Panc1 (cell line): ENCODE data around the gene CCL25. TPM values are rescaled to one million over a fixed set of nuclear protein-coding genes. Genes with fewer than 3 reads are reported as not detected.

Experiments
- ATAC-seq: fragments of 200-7000 bp; cut with Tn5 transposase; 2 replicates; pipeline ENCODE4 v1.9.1; 2020; ENCODE audit warnings: mild to moderate bottlenecking, moderate library complexity
- BruUV-seq: library from RNA; stranded (reverse); fragments of 400-500 nt; replicated peaks from 2 replicates; lab custom pipeline; 2021; lab: Mats Ljungman, UMichigan
- CTCF ChIA-PET: fragments of 300-600 bp; sonication (Branson Sonifier 250); formaldehyde crosslinking; loops from one replicate; lab custom pipeline; 2022; ENCODE audit warnings: antibody characterized with exemption; lab: Charles Lee
- POLR2A ChIA-PET: fragments of 300-600 bp; sonication (Branson Sonifier 250); formaldehyde crosslinking; loops from one replicate; lab custom pipeline; 2022; ENCODE audit warnings: antibody characterized with exemption; lab: Charles Lee
- DNase-seq: peaks from one replicate; pipeline ENCODE4 v3.0.0-alpha.2; 2010; ENCODE audit warnings: low read depth, low spot score
- H3K27ac ChIP-seq: 2 replicates; pipeline ENCODE4 v1.5.1; 2011; ENCODE audit warnings: mild to moderate bottlenecking, low read length, inconsistent platforms
- H3K27me3 ChIP-seq: fragments of 200-500 bp; sonication (Bioruptor generic); 2 replicates; pipeline ENCODE4 v1.6.0; 2014; ENCODE audit warnings: low read length, inconsistent platforms; ENCODE audit not compliant: control insufficient read depth, insufficient read depth
- H3K36me3 ChIP-seq: fragments of 200-500 bp; sonication (Bioruptor generic); 2 replicates; pipeline ENCODE4 v1.5.1; 2014; ENCODE audit warnings: inconsistent platforms, mild to moderate bottlenecking, low read length, moderate library complexity; ENCODE audit not compliant: control insufficient read depth, insufficient read depth
- H3K4me1 ChIP-seq: 2 replicates; pipeline ENCODE4 v1.5.1; 2011; ENCODE audit warnings: inconsistent platforms, mild to moderate bottlenecking, low read length, moderate library complexity; ENCODE audit not compliant: control insufficient read depth, insufficient read depth
- H3K4me3 ChIP-seq, 2 experiments: 2 replicates each; pipeline ENCODE4 v1.5.1; 2011 to 2012; ENCODE audit warnings: low read depth in 2 of 2, low read length in 2 of 2, mild to moderate bottlenecking in 2 of 2, inconsistent platforms in 1 of 2, moderate library complexity in 1 of 2
- H3K9me3 ChIP-seq: fragments of 200-500 bp; sonication (Bioruptor generic); 2 replicates; pipeline ENCODE4 v1.5.1; 2014; ENCODE audit warnings: low read depth, mild to moderate bottlenecking, inconsistent platforms, low read length, moderate library complexity; ENCODE audit not compliant: control insufficient read depth, insufficient read depth
- CTCF ChIP-seq: fragments of 450-650 bp; IDR thresholded peaks from 2 replicates; pipeline ENCODE4 v1.5.1; 2017; ENCODE audit warnings: mild to moderate bottlenecking
- POLR2AphosphoS5 ChIP-seq: IDR thresholded peaks from 2 replicates; pipeline ENCODE4 v1.6.1; 2012; ENCODE audit warnings: mild to moderate bottlenecking, low read depth, low read length, moderate library complexity
- REST ChIP-seq, 2 experiments: IDR thresholded peaks; 2 replicates each; pipeline ENCODE4 v1.6.1; 2011 to 2012; ENCODE audit warnings: low read depth in 2 of 2, control low read depth in 1 of 2, low read length in 1 of 2, mild to moderate bottlenecking in 1 of 2, moderate library complexity in 1 of 2; ENCODE audit not compliant: insufficient read depth in 1 of 2
- SIN3A ChIP-seq: IDR thresholded peaks from 2 replicates; pipeline ENCODE4 v1.6.1; 2012; ENCODE audit warnings: low read depth, mild to moderate bottlenecking, low read length, moderate library complexity, borderline replicate concordance; ENCODE audit not compliant: insufficient read depth
- TCF7L2 ChIP-seq: IDR thresholded peaks from 2 replicates; pipeline ENCODE4 v1.6.1; 2011; ENCODE audit warnings: mild to moderate bottlenecking, low read depth, low read length, inconsistent platforms
- in situ Hi-C: cut with HindIII; loops from 2 replicates; pipeline ENCODE4 v1.10.0; 2016; ENCODE audit warnings: low sequenced_read_pairs, low pct_unique_long_range_greater_than_20kb
- intact Hi-C: fragments of 100-400 bp; cut with micrococcal nuclease; formaldehyde crosslinking; loops from one replicate; pipeline ENCODE4 v1.10.0; 2022; ENCODE audit not compliant: unreplicated experiment
- total RNA-seq: library from RNA; stranded (reverse); gene quantifications from one replicate; pipeline ENCODE4 v1.2.1, GENCODE V29; 2021; ENCODE audit not compliant: unreplicated experiment

Gene CCL25
- total RNA-seq, 1 experiment from 2014 or later: not detected

GRCh38 chr19:8021374-8021773 is 31.2 kb upstream of the CCL25 start:
- intact Hi-C loops (no loop called here), in situ Hi-C loops (no loop called here)
- Histone ChIP-seq H3K9me3 (no peaks in the 10 kb centered on the region), H3K36me3 (no peaks in the 10 kb centered on the region), H3K27me3 (no peaks in the 10 kb centered on the region), H3K4me1 (no peaks in the 10 kb centered on the region), H3K4me3 (no peak overlapping the region), H3K27ac (no peak overlapping the region)
- no peak for TF ChIP-seq POLR2AphosphoS5
- TF ChIP-seq SIN3A: no peak
- no peak for TF ChIP-seq TCF7L2
- no peak for TF ChIP-seq CTCF
- TF ChIP-seq REST (IDR thresholded peaks at IDR 0.05; ENCODE audit: insufficient read depth in 1 of 2, low read depth in 2 of 2, low read length in 1 of 2): no peak
- ATAC-seq: no peak
- DNase-seq: no peak
- ChIA-PET CTCF (no interaction called here), POLR2A (no interaction called here)
- BruUV-seq: no TSS peak

- CTCF ChIA-PET: no interaction called here
- Histone ChIP-seq H3K4me3 (no peak overlapping the region), H3K9me3 (no peaks in the 10 kb centered on the region), H3K27me3 (no peaks in the 10 kb centered on the region), H3K4me1 (no peaks in the 10 kb centered on the region), H3K27ac (no peak overlapping the region), H3K36me3 (no peaks in the 10 kb centered on the region)
- in situ Hi-C loops: no loop called here
- intact Hi-C loops: no loop called here
- DNase-seq: no peak
- no TSS peak for BruUV-seq
- POLR2A ChIA-PET: no interaction called here
- no peak for ATAC-seq
- TF ChIP-seq SIN3A (no peak), CTCF (no peak), POLR2AphosphoS5 (no peak), TCF7L2 (no peak), REST (IDR thresholded peaks at IDR 0.05; ENCODE audit: insufficient read depth in 1 of 2, low read depth in 2 of 2, low read length in 1 of 2) (no peak)
These were observed 30.3 kb upstream of the CCL25 start for GRCh38 chr19:8022275-8022674.
